Kidney capillary endothelial cell (primary cell): Measurements from ENCODE around the gene ARHGAP15.

Experiments
- DNase-seq: peaks from one replicate; pipeline ENCODE4 v3.0.0-alpha.2; 2018; ENCODE audit warnings: low spot score

ARHGAP15 gene

DNA sequence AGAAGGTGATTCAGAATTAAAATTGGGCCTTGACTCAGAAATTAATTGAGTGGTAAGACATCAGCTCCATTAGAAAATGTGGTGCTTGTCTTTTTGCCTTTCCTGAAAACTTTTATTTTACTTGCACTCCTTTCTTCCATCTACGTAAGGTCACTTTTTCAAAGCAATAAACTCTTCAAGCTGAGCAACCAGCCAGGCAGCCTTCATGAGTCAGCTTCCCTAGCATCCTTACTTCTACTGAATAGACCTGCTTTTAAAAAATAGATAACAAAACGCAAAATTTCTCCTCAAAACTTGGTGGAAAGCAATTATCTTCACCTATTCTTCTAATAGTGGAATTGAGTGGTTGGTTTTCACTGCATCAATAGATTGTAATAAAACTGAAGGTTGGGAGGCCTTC, 504.2 kb downstream of the ARHGAP15 start:
- DNase-seq, result no peak

DNA sequence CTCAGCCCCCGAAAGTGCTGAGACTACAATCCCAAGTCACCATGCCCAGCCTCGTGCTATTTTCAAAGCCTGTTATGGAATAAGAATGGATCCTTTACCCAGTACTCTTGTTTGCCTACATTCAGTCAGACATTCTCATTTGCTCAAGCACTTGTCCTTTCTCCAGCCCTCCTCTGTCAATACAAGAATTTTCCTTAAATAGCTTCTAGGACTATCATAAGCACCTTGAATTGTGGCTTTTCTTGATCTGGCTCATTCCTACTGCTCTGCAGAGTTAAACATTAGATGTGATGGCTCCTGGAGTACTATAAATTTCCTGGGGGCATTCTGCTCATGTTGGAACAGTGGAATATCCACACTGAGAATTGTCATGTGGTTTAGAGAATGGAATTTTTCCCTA, 506.1 kb downstream of the ARHGAP15 start:
- no peak for DNase-seq

DNA sequence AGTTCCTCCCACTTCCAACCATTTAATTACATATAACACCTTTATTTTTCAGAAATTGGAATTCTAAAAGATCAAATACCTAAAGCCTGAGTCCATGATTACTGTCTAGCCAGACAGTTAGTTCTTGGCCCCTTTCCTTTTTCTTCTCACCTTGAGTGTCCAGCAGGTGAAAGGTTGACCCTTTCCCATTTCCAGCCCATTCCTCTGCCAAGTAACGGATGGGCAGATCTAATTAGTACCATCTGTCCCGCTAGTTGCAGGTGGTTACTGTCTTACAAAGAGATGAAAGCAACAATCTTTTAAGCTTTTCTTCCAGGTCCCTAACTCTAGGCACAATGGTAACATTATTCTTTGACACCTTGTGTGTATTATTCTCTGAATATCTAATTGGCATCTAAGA, 506.7 kb downstream of the ARHGAP15 start:
- no peak for DNase-seq

DNA sequence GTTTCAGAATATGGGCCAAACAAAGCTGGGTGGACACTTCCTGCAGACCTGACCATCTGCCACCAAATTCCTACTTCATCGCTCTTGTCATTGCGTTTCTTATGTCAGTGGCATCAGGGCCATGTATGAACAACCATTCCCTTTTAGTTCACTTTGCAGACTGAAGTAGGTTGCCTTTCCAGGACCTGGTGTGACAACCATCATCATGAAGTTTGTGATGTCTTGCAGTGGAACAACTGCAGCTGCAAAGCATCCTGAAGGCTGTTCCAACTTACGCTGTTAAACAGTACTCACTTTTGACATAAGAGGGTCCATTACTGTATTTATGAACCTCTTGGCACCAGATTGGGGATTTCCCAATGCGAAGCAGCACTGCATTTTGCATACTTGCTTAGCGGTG, 511.6 kb downstream of the ARHGAP15 start:
- DNase-seq, result no peak

DNA sequence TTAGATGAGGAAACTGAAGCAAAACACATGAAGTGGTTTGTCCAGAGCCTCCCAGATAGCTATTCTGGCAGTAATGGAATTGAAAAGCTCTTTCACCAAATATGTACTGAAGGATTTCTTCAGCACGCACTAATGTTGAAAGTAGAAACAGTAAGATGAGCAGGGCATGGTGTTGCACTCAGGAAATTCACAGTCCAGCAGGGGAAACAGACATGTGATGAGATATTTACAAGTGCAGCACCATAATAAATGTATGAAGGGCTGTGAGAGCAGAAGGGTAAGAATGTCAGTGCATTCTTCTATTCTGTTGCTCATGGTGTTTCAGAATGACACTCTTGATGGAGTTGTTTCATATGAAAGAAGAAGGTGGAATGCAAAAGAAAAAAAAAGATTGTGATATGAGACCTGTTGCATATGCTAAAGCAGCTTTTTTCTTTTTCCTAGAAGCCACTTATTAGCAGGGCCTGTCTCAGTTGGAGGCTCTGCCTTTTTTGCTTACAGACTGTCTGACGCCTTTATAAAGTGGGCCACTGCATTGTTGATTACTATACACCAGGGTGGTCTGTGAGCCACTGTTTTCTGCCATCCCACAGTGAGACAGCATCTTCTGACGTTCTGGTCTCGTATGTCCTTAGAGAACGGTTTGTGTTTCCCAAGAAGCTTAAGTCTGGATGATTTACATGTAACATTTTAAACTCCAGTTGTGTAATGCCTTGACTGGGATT, 516.9 kb downstream of the ARHGAP15 start:
- no peak for DNase-seq

DNA sequence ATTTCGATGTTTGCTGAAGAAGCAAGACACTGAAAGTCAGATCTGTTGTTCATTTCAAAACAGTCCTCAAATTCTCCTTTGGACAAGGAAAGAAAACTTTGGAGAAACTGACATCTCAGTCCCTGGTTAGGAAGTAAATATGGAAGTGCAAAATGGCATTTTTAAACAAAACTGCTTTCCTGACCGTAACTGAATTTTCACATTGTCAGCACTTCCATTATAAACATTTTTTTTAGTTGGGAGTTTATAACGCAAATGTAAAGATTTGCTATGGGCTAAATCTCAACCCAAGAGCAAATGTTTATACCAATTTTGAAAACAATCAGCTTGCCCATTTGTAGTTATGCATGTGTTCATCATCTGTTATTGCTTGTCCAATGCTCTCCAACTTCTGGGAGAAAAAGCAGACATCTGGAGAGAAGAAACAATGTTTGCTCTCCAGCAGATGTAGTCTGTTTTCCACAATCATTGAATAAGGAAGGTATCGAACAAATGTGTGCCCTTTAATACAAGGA, 520.1 kb downstream of the ARHGAP15 start:
- DNase-seq, result no peak

DNA sequence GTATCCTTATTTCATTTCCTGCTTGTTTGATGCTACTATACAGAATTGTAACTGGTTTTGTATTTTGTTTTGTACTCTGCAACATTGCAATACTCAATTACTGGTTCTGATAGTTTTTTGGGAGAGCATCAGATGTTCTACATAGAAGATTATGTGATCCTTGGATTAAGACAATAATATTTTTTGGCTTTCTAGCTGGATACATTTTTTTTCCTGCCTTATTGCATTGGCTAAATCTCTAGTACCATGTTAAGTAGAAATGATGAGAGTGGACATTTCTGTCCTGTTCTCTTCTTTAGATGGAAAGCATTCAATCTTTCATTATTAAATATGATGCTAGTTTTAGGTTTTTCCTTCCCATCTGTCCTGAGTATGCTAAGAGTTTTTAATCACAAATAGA, 523.5 kb downstream of the ARHGAP15 start:
- DNase-seq, result no peak

DNA sequence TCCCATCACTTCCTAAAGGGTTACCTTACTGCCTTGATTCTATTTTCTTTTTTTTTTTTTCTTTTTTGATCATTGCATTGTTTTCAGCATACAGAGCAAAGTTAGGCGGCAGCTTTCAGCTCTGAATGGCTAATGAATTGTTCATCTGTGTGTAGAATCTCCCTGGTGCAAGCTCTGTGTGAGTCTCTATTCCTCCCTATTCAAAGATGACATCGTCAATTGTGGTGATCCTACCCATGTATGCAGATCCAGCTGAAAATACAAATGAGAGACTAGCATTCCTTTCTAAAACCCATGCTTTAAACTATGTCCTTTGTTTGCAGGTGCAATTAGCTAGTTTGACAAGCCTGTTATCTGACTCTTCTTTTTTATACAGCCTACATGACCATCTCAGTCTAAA, 539.0 kb downstream of the ARHGAP15 start:
- DNase-seq, result no peak

DNA sequence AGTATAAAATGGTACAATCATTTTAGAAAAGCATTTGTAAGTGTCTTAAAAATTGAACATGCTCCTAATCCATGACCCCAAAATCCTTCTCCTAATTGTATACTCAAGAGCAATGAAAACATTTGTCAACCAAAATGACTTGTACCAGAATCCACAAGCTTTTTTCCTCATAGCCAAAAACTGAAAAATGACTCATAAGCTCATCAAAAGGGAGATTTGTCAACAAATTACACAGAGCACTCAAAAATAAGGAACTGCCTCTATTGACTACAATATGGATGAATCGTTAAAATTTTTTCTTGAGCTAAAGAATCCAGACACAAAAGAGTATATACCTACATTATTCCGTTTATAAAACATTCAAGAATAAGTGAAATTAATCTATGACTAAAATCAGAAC, 544.8 kb downstream of the ARHGAP15 start:
- DNase-seq, result no peak

DNA sequence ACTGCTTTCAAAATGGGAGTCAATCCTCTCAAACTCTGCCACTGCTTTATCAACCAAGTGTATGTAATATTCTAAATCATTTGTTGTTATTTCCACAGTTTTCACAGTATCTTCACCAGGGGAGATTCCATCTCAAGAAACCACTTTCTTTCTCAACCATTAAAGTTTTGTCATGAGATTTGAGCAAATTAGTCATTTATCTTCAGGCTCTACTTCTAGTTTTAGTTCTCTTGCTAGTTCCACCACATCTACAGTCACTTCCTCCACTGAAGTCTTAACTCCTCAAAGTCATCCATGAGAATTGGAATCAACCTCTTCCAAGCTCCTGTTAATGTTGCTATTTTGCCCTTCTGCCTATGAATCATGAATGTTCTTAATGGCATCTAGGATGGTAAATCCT, 545.8 kb downstream of the ARHGAP15 start:
- no peak for DNase-seq

DNA sequence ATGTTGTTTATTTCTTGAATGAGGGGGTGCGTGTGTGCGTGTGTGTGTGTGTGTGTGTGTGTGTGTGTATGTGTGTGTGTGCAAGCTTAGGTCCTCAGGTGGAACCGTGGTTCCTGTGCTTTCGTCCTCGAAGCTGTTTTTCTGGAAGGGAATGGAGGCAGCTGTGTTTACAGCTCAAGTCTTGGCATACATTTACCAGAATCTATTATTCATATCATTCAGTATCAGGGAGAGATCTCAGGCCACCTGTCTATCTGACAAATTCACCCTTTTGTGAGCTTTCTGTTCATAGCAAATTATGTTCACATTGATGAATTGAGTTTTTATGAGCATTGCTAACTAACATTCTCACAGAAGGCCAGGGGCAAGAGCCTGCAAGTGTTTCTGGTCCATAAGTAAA, 550.4 kb downstream of the ARHGAP15 start:
- DNase-seq, result no peak

DNA sequence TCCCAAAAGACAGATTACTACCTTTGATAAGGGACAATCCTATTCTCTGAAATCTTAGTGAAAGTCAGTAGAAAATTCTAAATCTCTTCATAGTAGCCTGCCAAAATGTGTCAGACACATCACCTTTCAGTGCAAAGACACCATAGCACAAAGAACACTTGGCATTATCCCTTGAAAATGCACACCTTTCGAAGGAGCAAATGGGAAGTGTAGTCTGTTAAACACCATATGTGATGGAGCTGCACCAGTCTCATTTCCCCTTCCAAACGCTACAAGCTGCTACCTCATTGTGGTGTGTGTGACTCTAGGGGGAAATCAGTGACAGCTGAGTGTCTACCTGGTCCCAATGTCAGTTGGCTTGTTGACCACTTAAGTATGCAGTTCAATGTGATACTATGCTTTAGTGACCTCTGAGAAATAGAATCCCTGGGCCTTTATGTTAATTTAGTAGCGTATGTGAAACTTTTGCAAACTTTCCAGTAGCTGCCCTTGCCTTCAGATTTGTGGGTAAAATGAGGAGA, 551.7 kb downstream of the ARHGAP15 start:
- DNase-seq, result no peak

DNA sequence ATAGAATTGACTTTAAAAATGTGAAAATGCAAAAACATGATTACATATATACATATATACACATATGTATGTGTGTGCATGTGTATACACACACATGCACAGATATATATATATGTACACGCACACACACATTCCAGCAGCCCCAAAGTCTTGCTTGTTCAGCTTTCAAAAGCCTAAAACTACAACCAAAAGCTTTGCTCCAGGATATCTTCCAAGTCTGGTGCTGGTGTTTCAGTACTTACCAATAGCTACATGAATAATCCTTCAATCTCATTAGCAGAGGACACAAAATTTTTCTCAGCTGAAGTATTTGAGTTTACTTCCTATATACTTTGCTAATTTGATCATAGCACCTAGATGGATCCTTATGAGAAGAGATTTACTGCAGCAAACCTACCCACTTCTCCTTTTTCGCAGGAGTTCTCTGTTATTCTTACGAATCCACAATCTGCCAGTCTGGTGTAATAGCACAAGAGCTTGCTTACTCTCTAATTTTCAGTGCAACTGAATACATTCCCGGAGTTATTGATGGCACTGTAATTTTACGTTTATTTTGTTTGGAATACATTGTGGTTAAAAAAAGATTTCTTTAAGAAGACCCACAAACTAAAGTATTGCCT, 553.3 kb downstream of the ARHGAP15 start:
- DNase-seq, result no peak

DNA sequence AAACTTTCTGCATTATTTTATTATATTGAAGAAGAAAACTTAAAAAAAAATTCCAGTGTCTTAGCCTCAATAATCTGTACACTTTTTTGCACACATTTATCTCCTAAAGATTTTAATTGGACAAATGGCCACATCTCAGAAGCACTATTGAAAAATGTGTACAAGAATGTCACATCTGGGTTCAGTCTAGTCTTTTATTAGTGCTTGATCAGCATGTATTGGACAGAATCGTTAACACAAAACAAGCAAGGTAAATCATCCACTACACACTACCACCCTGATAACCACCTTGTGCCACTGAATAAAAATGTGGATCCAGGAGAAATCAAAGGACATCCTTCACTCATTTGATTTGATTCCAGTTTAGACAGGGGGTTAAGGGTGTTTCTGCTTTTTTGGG, 554.8 kb downstream of the ARHGAP15 start:
- no peak for DNase-seq

DNA sequence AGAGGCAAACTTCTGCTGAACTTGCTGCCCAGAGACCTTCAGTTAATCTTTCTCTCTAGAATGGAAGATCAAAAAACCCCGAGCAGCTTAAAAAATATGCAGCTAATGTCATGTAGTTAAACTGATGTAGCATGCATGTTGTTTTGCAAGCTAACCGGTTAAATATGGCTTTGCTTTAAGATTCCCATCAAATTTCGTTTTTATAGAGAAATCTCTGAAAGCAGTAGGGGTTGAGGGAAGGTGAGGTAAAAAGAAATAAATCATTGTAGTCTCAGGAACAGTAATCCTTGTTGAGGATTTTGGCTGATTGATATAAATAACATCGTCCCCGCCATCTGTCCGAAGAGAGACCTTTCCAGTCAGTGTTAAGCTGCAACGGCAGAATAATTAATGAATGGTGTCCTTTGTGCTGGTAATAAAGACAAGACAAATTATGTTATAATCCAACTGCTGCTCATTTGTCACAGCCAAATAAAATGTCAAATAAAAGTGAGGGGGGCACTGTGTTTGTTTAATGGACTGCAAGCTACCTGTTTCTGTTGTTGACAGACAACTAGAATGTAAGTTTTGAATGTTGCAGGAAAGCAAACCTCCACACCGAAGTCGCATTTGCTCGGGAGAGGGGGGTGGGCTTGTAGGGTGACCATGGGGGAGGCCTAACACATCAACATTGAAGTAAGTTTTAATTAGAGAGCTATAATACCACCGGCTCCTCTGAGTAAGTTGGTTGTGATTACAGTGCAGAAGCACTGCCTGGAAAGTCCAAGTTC, 555.5 kb downstream of the ARHGAP15 start:
- no peak for DNase-seq

DNA sequence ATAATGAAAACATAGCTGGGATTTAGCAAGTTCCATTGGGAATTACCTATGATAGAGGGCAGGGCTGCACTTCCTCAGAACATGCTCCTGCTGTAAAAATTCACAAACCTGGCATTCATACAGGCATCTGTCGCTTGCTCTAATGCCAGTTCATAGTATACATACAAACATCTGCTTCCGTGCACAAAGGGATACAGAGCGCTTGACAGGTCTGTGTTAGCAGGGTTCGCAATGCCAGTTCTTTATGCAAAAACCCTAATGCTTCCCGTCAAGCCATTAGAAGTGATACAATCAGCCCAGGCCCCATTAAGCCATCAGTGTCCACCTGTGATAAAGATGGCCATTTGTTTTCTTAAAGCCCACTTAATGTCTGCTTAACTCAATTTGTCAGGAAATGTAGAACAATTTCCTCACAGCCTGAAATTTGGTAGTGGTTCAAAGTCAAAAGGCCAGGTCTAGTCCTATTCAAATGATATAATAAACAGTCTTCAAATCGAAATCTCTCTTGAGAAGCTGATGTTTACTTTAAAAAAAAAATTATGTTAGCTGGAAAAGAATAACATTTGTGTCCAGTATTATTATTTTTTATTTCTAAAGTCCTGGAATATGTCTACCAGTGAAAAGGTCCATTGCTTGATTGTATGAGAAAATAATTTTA, 556.3 kb downstream of the ARHGAP15 start:
- no peak for DNase-seq

DNA sequence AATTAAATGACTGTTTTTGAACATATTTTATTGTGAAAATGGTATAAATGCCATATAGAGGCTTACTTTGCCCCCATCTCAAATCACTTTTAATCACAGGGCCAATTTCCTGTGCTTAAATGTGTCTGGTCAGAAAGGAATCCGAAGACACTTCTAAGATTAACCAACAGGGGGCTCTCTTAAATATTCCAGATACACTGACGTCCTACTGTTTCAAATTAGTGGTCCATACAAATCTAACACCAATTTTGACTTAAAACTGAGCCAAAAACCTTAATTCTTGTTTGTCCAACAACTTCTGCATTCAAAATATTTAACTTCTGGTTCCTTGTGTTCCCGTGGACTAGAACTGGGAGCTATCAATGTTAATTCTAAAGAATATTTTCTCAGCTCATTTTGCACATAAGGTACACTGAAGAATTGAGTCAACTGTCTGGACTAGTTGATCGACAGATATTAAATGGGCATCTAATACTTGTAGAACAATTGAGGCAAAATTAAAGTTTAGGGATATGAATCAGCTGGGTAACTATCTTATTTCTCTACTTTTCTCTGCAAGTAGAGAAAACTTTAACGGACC, 557.5 kb downstream of the ARHGAP15 start:
- DNase-seq, result peak; percentile 48

DNA sequence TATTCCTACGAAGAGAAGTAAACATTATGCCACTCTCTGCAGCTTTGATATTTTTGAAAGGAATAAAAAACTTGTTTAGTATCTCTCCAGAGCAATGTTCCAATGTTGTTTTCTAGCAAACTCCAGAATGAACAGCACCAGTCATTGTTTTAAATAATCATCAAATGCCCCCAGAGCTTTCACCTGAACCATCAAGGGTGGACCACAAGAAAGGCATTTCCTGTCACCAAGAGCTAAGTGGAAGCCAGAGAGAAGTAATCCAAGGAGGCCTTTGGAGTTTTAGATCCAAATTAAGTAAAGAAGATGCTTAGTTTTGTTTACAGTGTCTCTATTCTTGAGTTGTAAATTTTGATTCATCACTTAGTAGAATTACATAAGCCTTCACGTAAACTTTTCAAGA, 559.0 kb downstream of the ARHGAP15 start:
- DNase-seq, result no peak

DNA sequence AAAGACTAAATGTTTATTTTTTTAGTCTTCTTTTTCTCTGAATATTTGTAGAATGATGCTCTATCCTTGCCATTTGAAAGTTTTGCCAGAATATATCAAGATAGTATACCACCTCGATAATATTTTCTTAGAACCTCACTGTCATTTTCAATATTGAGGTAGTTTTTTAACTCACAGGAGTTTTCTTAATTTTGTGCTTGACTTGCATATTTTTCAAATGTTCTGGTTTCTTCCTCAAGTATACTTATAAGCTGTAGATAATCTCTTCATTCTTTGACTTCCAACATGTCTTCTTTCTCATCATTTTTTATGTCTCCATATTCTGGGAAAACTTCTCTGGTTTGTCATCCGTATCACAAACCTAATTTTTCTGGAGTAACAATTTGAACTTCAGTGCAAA, 559.6 kb downstream of the ARHGAP15 start:
- no peak for DNase-seq

DNA sequence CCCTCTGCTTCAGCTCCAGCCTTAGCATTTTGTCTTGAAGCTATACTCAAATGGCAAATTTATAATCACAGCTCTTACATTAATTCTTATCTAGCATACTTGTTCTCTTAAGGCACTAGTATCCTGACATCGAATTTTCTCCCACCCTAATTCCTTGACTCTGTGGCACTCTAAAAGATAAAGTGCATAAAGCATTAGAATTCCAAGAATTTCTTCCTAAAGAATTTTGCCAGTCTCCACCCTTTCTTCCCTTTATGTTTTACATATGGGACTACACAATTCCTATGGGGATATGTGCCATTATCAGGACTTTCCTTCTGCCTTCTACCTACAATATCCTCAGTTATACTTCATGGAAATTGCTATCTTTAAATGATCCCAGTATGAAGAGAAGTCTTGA, 560.3 kb downstream of the ARHGAP15 start:
- DNase-seq, result no peak

DNA sequence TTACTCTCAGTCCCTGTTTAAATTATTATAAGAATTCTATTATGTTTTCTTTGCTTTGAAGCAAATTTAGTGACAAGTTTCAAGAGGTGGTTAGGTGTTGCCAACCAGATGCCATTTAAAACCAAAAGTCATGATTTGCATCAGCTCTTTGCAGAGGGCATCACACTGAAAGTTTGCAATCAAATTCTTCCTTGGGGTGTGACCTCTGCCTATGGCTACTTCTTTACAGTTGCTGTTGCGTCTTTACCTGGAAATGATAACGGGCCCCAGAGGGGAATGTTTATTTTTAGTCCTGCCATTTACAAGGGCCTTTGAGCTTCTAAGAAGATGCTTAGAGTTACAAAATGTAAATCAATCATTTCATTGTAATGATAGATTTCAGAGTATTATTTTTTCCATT, 561.0 kb downstream of the ARHGAP15 start:
- no peak for DNase-seq

DNA sequence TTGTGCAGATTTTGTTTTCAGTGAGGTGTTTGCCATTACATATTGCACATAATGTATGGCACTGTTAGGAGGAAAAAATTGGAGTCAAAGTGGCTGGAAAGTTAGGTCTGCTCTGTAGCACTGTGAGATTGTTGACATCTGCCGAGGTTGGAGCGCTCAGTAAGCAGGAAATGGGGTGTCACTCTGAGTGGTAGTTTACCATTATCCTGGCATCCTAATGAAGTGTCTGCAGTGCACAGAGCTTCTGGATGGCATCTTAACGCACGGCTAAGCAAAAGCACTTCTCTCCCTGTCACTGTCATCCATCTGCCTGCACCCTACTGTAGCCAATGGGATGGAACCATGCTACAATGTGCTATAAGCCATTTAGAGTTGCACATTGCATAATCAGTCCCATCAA, 561.9 kb downstream of the ARHGAP15 start:
- DNase-seq, result no peak
